SH-SY5Y (cell line): Measurements from ENCODE around the gene DEPDC5.

Experiments used
- GATA2 ChIP-seq: IDR thresholded peaks from 2 replicates; pipeline ENCODE4 v1.6.1; 2011; ENCODE audit warnings: mild to moderate bottlenecking, low read depth, low read length
- GATA3 ChIP-seq: IDR thresholded peaks from 2 replicates; pipeline ENCODE4 v1.6.1; 2011; ENCODE audit warnings: low read depth, mild to moderate bottlenecking, low read length, moderate library complexity

Gene DEPDC5

DNA sequence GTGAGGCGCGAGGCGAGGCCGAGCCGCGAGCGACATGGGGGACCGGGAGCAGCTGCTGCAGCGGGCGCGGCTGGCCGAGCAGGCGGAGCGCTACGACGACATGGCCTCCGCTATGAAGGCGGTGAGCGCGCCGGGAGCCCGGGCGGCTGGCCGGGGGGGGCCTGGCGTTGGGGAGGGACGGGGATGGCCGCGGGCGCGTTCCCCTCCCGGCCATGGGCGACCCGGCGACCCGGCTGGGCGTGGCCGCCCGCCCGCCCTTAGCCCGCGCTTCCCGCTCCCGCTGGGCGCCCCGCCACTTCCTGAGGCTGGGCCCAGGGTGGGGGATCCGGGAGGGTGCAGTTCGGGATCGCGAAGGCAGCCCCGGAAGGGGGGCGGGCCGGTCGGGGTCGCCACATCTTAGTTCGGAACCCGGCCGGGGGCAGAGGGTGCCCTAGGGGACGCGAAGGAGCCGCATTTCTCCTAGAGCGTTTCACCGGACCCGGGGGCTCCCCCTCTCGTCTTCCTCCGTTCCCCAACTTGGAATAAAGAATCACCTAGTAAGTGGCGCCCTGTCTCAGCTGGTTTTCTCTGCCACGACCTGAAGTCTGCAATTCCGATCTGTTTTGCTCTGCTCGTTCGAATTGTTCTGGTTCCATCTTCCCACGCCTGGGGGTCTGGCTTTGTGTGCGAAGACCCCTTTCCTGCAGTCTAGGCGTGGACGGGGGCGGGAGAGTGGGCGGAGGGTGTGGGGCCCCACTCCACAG, 191.1 kb downstream of the DEPDC5 start:
- TF ChIP-seq GATA2, result no peak
- TF ChIP-seq GATA3, result no peak

DNA sequence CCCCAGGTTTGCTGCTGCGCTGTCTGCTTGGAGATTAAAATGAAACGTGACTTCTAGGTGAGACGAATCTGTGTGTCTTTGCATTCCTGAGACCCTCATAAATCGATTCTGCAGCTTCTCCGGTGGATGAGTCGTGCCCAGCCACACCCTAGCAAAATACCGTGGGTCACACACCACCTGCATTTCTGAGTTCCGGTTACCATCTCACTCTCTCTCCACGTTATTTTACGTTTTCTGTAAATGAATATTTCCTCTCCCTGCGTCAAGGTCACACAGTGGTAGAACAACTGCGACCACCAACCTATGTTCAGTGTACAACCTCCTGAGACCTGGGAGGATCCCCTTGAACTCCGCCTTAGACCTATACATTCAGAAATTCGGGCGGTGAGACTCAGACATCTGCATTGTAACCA, 191.6 kb downstream of the DEPDC5 start:
- TF ChIP-seq GATA3 (no peak), GATA2 (no peak)

GRCh38 chr22:31945971-31946680, 192.3 kb downstream of the DEPDC5 start:
- TF ChIP-seq GATA2 (no peak), GATA3 (no peak)

DNA sequence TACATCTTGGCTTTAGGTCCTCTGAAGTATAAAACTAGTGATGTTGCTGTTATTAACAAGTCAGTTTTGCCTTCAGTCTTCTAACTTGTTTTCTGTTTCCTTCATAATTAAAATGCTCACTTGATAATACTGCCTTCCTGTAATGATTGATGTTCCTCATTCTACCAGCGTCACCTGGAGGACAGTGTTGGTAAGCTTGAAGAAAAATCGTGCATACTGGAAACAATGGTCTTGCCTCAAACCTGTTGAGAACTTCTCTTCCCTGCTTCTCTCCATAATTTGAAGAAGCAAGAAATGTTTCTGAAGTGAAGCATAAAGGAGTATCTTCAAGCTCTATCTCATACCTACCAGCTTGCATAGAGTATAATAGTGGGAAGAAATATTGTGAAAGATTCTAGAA, 193.5 kb downstream of the DEPDC5 start:
- TF ChIP-seq GATA3, result no peak
- TF ChIP-seq GATA2, result no peak

DNA sequence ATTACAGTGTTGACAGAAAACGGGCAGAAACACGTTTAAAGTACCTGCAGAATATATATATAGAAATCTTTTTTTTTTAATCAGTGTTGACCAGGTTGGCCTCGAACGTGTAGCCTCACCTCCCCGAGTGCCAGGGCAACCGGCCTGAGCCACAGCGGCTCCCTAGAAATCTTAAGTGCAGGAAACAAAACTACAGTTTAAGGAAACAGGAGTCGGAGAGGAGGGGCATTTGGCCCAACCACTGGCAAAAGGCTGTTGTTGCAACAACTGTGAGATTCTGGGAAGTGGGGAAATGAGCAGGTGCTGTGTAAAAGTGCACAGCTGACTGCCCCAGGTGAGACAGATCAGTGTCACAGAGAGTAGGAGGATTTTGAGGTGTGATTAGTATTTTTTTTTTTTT, 194.2 kb downstream of the DEPDC5 start:
- no peak for TF ChIP-seq GATA3
- TF ChIP-seq GATA2, result no peak

- TF ChIP-seq GATA3, result no peak
- no peak for TF ChIP-seq GATA2
Observed at GRCh38 chr22:31950226-31950625, 196.4 kb downstream of the DEPDC5 start.

GRCh38 chr22:31951194-31952093, 197.6 kb downstream of the DEPDC5 start:
- TF ChIP-seq GATA2, result no peak
- no peak for TF ChIP-seq GATA3

- no peak for TF ChIP-seq GATA2
- TF ChIP-seq GATA3, result no peak
Observed at GRCh38 chr22:31952094-31952401, 198.2 kb downstream of the DEPDC5 start.

GRCh38 chr22:31952472-31952871, 198.7 kb downstream of the DEPDC5 start:
- no peak for TF ChIP-seq GATA3
- TF ChIP-seq GATA2, result no peak

GRCh38 chr22:31953261-31953660, 199.4 kb downstream of the DEPDC5 start:
- TF ChIP-seq GATA3, result no peak
- TF ChIP-seq GATA2, result no peak

GRCh38 chr22:31954535-31955523, 201.0 kb downstream of the DEPDC5 start:
- TF ChIP-seq GATA3 (no peak), GATA2 (no peak)

DNA sequence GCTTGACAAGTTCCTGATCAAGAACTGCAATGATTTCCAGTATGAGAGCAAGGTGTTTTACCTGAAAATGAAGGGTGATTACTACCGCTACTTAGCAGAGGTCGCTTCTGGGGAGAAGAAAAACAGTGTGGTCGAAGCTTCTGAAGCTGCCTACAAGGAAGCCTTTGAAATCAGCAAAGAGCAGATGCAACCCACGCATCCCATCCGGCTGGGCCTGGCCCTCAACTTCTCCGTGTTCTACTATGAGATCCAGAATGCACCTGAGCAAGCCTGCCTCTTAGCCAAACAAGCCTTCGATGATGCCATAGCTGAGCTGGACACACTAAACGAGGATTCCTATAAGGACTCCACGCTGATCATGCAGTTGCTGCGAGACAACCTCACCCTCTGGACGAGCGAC, 202.5 kb downstream of the DEPDC5 start:
- no peak for TF ChIP-seq GATA2
- no peak for TF ChIP-seq GATA3
